BJ (cell line): Measurements from ENCODE around the gene AOPEP. TPM values are rescaled to one million over a fixed set of nuclear protein-coding genes. Genes with fewer than 3 reads are reported as not detected.

Experiments used
- CTCF ChIA-PET: fragments of 350-600 bp; formaldehyde crosslinking; extraction: SDS; loops from one replicate; lab custom pipeline; 2021; ENCODE audit warnings: antibody characterized with exemption, inconsistent platforms; lab: Yijun Ruan, JAX
- POLR2A ChIA-PET: fragments of 300-600 bp; sonication (Branson Sonifier 250); formaldehyde crosslinking; extraction: SDS; loops from one replicate; lab custom pipeline; 2021; ENCODE audit warnings: antibody characterized with exemption; lab: Charles Lee
- DNase-seq: peaks from one replicate; pipeline ENCODE4 v3.0.0-alpha.2; 2011; ENCODE audit warnings: low read depth
- H3K27me3 ChIP-seq: 2 replicates; pipeline ENCODE4 v1.6.0; 2011; ENCODE audit warnings: low read length; ENCODE audit not compliant: control insufficient read depth, insufficient read depth
- H3K36me3 ChIP-seq: 2 replicates; pipeline ENCODE4 v1.5.1; 2011; ENCODE audit warnings: low read length; ENCODE audit not compliant: control insufficient read depth, insufficient read depth
- H3K4me3 ChIP-seq: 2 replicates; pipeline ENCODE4 v1.5.1; 2011; ENCODE audit warnings: low read depth, mild to moderate bottlenecking, control low read depth, low read length
- polyA plus RNA-seq: library from polyadenylated mRNA; depleted of rRNA; stranded (reverse); fragments of >200 nt; gene quantifications from 2 replicates; pipeline ENCODE4 v1.2.3, GENCODE V29; 2011; rRNA removed
- small RNA-seq: library from RNA; depleted of rRNA; stranded (forward); fragments of <200 nt; gene quantifications from one replicate; pipeline ENCODE3, GENCODE V24; 2012; ENCODE audit warnings: low replicate concordance, low read depth; ENCODE audit not compliant: insufficient read length
- TF ChIP-seq, protein P1 (sequence below): IDR thresholded peaks from 2 replicates; pipeline ENCODE4 v1.5.1; 2011; ENCODE audit warnings: low read depth, mild to moderate bottlenecking, control low read depth, inconsistent platforms, low read length, moderate library complexity; ENCODE audit not compliant: insufficient read depth

Gene AOPEP
- polyA plus RNA-seq, 1 experiment = 52.1 TPM

DNA sequence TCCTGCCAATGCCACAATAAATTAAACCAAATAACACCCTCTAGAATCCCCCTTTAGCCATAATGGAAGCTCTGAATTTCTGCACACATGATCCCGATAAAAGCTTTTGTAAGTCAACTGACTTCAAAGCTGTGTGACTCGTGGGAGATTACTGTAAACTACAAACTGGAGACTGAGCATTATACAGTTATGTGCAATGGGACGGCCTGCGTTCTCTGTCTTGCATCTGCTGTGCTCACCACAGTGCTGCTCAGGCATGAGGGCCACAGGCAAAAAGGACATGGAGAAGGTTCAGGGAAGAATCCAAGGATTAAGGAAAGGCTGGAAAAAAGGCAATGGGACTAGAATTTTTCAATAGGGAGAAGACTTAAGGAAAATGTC is 406.8 kb downstream of the AOPEP start:
- Histone ChIP-seq H3K4me3 (no peak overlapping the region), H3K36me3 (no peaks in the 10 kb centered on the region), H3K27me3 (no peaks in the 10 kb centered on the region)
- DNase-seq = no peak
- TF ChIP-seq, protein P1, sequence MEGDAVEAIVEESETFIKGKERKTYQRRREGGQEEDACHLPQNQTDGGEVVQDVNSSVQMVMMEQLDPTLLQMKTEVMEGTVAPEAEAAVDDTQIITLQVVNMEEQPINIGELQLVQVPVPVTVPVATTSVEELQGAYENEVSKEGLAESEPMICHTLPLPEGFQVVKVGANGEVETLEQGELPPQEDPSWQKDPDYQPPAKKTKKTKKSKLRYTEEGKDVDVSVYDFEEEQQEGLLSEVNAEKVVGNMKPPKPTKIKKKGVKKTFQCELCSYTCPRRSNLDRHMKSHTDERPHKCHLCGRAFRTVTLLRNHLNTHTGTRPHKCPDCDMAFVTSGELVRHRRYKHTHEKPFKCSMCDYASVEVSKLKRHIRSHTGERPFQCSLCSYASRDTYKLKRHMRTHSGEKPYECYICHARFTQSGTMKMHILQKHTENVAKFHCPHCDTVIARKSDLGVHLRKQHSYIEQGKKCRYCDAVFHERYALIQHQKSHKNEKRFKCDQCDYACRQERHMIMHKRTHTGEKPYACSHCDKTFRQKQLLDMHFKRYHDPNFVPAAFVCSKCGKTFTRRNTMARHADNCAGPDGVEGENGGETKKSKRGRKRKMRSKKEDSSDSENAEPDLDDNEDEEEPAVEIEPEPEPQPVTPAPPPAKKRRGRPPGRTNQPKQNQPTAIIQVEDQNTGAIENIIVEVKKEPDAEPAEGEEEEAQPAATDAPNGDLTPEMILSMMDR = no peak
- ChIA-PET POLR2A (no interaction called here), CTCF (interaction anchor here (10.8 kb wide), 1 partner anchor 458 kb away, joined by 377 read pairs; no protein-coding TSS in a partner anchor)

DNA sequence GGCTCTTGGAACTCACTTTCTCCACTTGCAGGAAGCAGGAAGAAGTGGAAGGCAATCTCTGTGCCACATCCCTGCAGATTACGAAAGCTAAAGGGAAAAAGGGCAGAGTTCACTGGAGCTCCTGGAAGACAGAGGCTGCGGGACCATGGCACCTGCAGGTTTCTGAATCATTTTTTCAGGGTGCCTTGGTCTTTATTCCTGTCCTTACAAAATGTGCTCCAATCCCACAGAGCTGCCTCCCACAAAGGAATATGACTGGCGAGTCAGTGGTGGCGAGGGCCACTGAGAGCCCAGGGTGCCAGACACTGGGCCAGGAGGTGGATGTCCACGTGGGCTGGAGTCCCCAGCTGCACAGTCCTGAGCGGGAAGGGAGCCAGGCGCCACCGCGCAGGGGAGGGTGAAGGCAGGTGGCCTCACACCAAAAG is 408.0 kb downstream of the AOPEP start:
- Histone ChIP-seq H3K4me3 (no peak overlapping the region), H3K27me3 (no peaks in the 10 kb centered on the region), H3K36me3 (no peaks in the 10 kb centered on the region)
- DNase-seq = no peak
- TF ChIP-seq, protein P1 = no peak
- CTCF ChIA-PET = interaction anchor here (0.8 to 10.8 kb wide), 4 partner anchors 18 to 459 kb away, joined by 3 to 377 read pairs (median 4); no protein-coding TSS in a partner anchor
- POLR2A ChIA-PET = no interaction called here

DNA sequence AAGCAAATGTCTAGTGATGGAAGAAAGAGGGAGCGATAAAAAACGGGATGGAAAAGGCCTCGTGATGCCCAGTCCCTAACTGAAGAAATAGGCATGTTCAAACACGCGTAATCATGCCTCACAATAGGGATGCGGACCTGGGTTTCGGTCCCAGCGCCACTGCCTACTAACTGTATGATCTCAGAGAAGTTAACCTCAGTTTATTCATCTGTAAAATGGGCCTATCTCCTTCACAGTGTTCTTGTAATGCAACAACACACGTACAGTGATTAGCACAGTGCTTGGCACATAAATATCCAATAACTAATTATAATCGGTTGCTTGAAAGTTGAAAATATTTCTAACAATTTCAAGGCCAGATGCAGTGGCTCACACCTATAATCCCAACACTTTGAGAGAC is 409.3 kb downstream of the AOPEP start:
- DNase-seq = no peak

More for the DNA sequence above, 409.3 kb downstream of the AOPEP start:
- H3K27me3 ChIP-seq = no peaks in the 10 kb centered on the region
- H3K4me3 ChIP-seq = no peak overlapping the region
- TF ChIP-seq, protein P1 = no peak
- H3K36me3 ChIP-seq = no peaks in the 10 kb centered on the region
- POLR2A ChIA-PET = no interaction called here
- CTCF ChIA-PET = no interaction called here

Small RNAs within 50 kb of the gene (small RNA-seq; reads per million reads assigned to genes)
- gene MIR2278 (not detected), gene MIR23B (37,365 reads per million, percentile 100 among the genes with 10 or more reads in this experiment), gene MIR27B (56,955 reads per million, percentile 100 among the genes with 10 or more reads in this experiment), gene MIR3074 (not detected), gene MIR6081 (not detected)

Other genes starting within 250 kb of the AOPEP start
- gene PCAT7, start 171.6 kb upstream of the AOPEP start, polyA plus RNA-seq = 0.04 TPM in 2 replicates
- not detected in 2 replicates for gene FBP2, start 132.9 kb upstream of the AOPEP start, polyA plus RNA-seq
- 0.15 and 0.23 TPM in 2 replicates for gene FBP1, start 87.2 kb upstream of the AOPEP start, polyA plus RNA-seq